GM20000 (cell line): ENCODE data around the gene NFX1.

ENCODE experiments used
- DNase-seq: peaks from one replicate; pipeline ENCODE4 v3.0.0; 2012; ENCODE audit warnings: low spot score
- TF ChIP-seq, protein P1 (sequence below): IDR thresholded peaks from 2 replicates; pipeline ENCODE4 v1.5.1; 2012; ENCODE audit warnings: mild to moderate bottlenecking, control low read depth; ENCODE audit errors: extremely low read depth, missing control alignments

NFX1 gene

DNA sequence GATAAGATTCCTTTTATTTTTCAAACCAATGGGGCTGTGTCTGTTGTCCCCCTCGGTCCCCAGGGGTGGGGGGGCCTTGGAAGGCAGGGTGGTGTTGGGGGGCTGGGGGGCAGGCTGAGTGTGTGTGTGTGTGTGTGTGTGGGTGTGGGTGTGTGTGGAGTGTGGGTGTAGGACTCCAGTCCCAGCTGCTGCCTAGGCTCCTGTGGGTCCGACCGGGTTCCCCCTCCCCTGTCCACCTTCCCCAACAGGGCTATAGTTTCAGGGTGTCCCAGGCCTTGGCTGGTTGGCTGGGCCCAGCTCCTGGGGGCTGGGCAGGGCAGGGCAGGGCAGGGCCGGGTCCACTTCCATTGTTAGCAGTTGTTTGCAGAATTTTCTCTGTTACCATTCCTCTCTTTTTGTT lies 2.1 kb upstream of the NFX1 start:
- DNase-seq, result no peak
- TF ChIP-seq, protein P1, sequence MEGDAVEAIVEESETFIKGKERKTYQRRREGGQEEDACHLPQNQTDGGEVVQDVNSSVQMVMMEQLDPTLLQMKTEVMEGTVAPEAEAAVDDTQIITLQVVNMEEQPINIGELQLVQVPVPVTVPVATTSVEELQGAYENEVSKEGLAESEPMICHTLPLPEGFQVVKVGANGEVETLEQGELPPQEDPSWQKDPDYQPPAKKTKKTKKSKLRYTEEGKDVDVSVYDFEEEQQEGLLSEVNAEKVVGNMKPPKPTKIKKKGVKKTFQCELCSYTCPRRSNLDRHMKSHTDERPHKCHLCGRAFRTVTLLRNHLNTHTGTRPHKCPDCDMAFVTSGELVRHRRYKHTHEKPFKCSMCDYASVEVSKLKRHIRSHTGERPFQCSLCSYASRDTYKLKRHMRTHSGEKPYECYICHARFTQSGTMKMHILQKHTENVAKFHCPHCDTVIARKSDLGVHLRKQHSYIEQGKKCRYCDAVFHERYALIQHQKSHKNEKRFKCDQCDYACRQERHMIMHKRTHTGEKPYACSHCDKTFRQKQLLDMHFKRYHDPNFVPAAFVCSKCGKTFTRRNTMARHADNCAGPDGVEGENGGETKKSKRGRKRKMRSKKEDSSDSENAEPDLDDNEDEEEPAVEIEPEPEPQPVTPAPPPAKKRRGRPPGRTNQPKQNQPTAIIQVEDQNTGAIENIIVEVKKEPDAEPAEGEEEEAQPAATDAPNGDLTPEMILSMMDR, result no peak

DNA sequence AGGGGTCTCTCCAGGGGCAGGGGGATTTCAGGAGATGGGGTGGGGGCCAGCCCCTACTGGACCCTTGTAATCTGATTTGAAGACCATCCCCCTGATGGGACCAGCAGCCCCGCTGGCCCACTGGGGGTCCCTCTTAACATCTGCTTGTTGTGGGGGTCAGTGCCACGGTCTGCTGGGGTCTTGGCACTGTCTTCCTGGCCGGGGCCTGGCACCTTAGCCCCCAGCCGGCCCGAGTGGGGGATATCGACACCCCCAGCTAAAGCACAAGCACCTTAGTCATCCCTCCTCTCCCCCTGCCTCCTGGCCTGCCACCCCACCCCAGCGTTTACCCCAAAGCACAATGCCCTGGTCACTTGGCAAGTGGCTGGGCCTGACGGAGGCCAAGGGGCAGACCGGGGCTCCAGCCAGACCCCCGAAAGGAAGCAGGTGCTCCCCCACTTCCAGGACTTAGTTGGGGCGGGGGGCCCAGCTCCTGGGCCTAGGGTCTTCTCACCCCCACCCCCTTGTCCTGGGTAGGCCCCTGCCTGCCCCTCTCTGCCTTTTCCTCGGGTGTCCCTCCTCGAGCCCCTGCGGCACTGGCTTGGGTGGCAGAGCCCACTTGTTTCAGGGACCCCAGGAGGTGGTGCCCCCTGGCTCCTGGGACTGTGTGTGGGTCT lies 1.4 kb upstream of the NFX1 start:
- no peak for DNase-seq
- TF ChIP-seq, protein P1, result no peak

DNA sequence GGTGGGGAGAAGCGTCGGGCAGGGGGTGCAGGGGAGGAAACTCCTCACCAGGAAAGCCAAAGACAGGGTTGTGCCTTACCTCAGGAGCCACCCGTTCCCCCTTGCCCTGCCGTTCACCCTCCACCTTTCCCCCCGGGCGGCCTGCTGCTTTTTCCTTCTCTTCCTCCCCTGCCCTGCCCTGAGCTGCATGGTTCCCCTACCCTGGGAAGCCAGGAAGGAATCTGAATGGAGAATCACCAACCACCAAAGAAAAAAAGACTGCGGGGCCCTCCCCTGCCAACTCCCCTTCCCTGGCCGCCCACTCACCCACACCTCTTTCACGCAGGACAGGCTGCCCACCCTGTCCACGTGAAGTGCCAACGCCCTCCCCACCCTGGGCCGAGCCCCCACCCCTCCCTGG lies 820 bp upstream of the NFX1 start:
- TF ChIP-seq, protein P1, result no peak
- no peak for DNase-seq

DNA sequence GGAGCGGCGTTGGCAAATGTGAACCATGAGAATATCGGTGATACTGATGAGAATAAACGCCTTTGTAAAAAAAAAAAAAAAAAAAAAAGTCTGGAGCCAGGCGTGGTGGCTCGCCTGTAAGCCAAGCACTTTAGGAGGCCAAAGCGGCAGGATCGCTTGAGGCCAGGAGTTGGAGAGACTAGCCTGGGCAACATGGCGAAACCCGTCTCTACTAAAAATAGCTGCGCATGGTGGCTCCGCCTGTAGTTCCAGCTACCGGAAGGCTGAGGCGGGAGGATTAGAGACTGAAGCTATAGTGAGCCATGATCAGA lies 425 bp upstream of the NFX1 start:
- TF ChIP-seq, protein P1, result no peak
- DNase-seq, result no peak

DNA sequence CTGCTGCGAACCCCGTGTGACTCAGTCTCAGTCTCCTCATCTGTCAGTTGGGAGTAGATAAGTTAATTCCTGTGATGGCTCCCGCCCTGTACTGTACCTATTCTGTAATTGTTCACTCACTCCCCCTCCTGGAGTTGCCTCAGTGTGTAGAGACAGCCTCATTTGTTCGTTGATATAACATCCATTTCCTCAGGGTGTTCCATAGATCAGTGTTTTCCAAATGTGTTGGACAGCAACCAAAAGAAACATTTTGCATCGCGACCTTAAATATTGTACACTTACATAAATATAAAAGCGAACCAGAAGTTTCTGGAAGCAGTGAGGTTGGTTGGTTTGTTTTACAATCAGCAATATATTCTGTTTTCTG lies 698 bp downstream of the NFX1 start:
- no peak for DNase-seq
- TF ChIP-seq, protein P1, result no peak

- TF ChIP-seq, protein P1, result no peak
These were observed 1.6 kb downstream of the NFX1 start for GRCh38 chr9:33291901-33292300.

DNA sequence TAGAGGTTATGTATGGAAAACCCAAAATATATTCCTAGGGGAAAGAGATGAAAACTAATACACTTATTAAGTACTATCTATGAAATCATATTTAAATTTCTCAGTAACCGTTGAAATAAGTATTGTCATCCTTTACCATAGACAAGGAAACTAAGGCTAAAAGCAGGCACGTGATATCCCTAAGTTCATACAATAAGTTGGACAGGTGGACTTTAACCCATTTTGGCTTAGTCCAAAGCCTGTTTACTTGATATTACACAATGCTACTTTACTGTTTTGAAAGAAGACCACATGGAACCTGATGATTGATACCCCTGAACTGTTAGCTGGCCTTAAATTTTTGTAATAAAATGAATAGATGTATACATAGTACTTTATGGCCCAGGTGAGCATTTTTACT lies 3.5 kb downstream of the NFX1 start:
- TF ChIP-seq, protein P1, result no peak
- no peak for DNase-seq

More at GRCh38 chr9:33291901-33292300, 1.6 kb downstream of the NFX1 start:
- DNase-seq, result no peak
